Head of caudate nucleus (tissue), 42 donors: ENCODE measurements around the gene CDCP2.

ENCODE experiments used
- DNase-seq, 42 donors: peaks; one replicate each; pipeline versions ENCODE4 v3.0.0 to v3.0.0-alpha.2; 2020 to 2021; ENCODE audit warnings: mixed read lengths in 7 of 42
- intact Hi-C: fragments of 100-400 bp; cut with DNase I; formaldehyde crosslinking; loops from one replicate; pipeline ENCODE4 v1.15.0; 2022

The CDCP2 gene

DNA sequence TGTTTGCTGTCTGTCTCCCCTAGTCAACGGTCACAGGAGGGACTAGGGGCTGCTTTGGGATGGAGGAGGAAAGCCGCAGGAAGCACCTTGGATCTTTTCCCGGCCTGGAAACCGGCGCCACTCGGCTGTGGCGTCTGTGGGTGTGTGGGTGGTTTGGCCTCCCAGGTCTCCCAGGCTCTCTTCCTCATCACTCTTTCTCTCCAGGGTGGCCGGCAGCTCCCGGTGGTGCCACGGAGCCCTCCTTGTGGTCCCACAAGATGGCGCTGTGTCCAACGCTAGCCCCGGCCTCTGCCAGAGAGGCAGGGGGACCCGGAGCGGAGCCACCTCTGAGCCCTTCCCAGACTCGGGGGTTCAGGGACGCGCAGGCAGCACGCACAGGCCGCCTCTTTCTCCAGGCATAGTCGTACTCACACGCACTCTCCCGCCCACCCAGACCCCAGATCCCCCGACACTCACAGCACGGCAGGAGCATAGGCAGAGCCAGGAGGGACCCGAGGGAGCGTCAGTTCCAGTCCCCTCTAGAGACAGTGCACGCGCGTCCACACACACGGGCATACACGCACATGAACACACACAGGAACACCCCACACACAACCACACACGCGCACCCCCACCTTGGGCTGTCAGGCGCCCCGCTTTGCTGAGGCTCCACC is 31.2 kb downstream of the CDCP2 start:
- intact Hi-C loops = loop anchor here (5.0 kb wide), 1 partner anchor 371 kb away; no protein-coding TSS in a partner anchor
- peak; percentile 67 to 93 (median 85) for DNase-seq

DNA sequence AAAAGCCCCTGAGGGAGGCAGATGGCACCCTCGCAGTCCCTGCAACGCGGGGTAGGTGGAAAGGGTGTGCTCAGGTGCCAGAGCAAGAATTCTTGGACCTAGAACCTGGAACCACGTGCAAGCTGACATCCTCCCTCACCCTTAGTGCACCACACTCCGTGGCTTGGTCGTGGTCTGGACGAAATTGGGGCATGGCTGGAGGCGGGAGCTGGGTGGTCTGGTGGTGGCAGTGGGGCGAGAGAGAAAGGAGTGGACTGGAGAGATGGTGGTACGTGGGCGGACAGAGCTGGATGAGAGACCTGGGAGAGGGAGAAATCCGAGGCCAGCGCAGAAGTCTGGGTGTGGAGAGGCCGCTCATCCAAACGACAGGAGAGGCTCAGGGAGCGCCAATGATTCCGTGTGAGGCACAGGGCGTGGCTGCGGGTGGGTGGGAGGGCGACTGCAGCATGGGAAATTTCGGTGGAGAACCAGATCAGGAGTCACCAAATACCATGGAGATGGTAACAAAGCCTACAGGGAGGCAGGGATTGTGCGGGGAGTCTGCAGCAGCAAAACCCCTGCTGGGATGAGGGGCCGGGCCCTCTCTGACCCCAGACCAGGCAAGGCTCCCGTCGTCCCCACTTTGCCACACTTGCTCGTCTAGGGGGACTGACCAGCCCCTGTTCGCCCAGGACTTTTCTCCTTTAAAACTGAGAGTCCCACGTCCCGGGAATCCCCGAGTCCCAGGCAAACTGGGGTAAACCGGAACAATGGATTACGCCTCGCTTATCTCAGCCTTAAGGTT is 31.9 kb downstream of the CDCP2 start:
- intact Hi-C loops = loop anchor here (5.0 kb wide), 1 partner anchor 371 kb away; no protein-coding TSS in a partner anchor
- peak in 1 of 42 donors; percentile 10 for DNase-seq

DNA sequence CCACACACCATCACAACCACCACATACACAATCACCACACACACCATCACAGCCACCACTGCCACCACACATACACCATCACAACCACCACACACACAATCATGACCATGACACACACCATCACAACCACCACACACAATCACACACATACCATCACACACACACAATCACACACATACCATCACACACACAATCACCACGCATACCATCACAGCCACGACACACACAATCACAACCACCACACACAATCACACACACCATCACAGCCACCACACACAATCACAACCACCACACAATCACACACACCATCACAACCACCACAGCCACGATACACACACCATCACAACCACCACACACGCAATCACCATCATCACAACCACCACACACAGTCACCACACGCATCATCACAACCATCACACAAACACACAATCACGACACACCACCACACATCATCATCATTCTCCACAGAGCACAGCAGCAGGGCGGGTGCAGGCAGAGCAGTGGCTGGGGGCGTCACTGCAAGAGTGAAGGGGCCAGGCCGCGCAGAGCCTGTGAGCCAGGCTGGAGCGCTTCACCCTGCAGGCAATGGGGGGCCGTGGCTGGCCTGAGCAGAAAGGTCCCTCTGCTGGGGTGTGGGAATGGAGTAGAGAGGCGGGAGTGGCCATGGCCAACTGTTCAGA is 32.6 kb downstream of the CDCP2 start:
- intact Hi-C loops = loop anchor here (5.0 kb wide), 1 partner anchor 372 kb away; no protein-coding TSS in a partner anchor
- DNase-seq = no peak

DNA sequence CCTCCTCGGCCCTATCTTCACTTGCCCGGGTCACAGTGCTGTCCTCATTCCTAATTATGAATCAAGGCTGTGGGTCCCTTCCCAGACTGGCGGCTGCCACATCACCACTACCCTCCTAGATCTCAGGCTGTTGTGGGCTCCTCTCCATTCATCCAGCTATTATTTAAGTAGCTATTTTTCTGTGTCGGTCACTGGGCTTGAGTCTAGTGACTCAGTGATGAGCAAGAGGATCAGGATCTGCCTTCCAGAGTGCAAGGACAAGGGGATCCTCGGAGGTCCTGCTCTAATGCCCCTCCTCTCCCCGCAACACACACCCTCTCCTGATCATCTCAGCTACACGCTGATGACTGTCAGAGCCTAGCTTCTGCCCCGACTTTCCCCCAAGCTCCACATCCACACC is 34.1 kb downstream of the CDCP2 start:
- DNase-seq = no peak
- intact Hi-C loops = no loop called here

DNA sequence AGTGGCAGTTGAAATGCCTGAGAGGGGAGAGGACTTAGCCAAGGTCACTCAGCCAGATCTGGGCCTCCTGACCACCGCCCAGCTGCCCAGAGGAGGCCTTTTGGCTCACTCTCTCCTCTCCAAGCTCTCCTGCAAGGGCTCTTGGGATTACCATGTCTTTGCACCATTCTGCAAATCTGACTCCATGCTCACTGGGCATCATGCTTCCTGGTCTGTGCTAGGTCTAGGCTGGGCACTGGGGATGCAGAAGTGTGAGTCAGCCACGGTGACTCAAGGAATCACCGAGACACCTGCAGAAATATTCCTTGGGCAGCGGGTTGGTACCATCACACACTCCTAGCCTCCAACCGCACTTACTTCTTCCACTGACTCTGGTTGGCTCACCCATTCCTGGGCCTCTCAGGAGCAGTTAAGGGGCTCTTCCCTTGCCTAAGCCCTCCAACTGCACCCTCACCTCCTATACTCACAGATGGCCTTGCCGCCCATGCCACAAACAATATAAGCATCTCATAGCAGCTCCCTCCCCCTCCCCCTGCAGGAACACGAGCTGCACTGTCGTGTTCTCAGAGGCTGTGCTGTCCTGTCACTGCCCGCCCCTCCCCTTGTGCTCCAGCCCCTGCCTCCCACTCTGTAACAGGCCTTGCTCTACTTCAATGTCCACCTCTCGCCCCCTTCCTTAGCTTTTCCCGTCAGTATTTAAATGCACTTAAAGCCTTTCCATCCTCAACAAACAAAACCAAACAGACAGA is 34.8 kb downstream of the CDCP2 start:
- peak in 39 of 42 donors; percentile 15 to 72 (median 50) for DNase-seq
- intact Hi-C loops = no loop called here

DNA sequence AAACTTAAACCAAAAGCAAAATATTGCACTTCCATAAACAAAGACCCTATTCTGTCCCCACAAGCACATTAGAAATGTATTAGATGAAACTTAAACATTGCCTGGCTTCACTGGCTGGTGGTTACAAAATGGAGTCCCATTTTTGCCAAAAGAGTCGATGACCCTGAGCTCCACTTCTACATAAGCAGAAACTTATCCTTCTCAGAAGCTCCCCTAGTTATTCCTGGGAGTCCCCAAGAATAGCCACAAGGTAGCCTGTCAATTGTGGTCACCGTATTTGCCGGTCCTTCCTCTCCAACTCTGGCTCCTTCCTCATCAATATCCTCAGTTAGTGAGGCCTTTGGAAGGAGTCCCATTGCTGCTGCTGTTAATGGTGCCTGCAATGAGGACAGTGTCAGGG is 37.3 kb downstream of the CDCP2 start:
- peak in 1 of 42 donors; percentile 1 for DNase-seq
- intact Hi-C loops = no loop called here

DNA sequence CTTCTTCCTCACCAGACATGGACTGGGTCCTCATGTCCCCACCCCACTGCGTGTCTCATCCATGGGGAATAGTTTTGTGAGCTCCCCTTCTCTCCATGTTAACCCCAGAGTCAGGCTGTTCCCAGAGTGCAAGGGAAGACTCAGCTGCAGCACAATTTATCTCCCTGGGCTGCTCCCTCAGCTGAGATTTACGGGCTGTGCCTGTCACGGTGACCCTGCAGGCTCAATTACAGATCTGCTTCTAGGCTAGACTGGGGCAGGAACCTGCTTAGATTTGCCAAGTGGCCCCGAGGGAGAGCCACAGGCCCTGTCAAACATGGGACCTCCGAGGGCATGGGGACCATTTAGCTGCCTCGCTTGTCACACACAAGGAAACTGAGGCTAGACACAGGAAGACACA is 37.8 kb downstream of the CDCP2 start:
- peak in 1 of 42 donors; percentile 13 for DNase-seq
- intact Hi-C loops = no loop called here

DNA sequence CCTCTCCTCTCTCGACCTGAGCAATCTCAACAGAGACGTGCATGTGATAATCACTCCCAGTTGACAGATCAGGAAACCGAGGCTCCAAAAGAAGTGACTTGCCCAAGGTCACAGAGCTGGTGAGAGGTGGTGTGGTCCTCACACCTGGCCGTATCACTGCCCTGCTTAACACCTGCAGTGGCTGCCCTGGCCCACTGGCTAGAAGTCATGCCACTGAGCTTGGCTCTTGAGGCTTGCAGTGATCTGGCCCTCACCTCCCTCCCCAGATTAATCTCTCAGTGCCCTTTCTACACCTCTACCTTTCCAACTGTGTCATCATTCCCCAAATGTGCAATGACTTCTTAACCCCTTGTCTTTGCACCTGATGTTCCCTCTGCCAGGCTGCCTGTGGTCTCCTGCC is 38.8 kb downstream of the CDCP2 start:
- no peak for DNase-seq
- intact Hi-C loops = no loop called here

DNA sequence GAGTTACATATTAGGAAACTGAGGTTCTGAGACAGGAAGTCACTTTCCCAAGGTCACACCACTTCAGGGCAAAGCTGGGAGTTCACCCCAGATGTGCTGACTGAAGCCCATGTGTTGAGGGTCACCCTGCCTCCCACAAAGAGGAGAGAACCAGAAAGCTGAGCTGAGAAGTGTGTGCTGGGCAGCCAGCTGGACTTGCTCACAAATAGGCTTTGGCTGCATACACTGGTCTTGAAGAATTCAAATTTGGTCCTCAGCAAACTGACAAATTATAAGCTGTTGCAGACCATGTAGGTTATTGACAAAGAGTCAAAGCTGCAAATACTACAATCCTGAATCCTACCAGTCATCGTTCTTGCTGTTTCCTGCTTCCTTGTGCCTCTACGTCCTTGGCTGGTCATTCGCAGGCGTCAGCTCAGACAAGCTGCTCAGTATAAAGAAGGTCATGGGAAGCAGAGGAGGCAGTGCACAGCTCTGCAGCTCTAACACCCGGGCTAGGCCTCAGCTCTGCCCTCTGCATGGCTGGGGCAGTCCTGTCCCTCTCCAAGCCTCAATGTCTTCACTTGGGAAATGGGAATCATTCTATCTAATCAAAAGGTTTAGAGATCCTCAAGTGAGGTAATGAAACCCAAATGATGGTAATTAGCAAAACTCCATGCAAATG is 40.0 kb downstream of the CDCP2 start:
- no peak for DNase-seq
- intact Hi-C loops = no loop called here

DNA sequence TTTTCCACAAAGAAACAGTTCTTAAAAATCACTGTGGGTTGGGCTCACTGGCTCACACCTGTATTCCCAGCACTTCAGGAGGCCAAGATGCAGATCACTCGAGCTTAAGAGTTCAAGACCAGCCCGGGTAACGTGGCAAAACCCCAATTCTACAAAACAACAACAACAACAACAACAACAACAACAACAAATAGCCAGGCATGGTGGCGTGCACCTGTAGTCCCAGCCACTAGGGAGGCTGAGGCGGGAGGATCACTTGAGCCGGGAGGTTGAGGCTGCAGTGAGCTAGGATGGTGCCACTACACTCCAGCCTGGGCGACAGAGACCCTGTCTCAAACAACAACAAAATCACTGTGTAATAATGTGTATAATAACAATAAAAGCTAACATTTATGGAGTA is 40.8 kb downstream of the CDCP2 start:
- intact Hi-C loops = no loop called here
- no peak for DNase-seq

DNA sequence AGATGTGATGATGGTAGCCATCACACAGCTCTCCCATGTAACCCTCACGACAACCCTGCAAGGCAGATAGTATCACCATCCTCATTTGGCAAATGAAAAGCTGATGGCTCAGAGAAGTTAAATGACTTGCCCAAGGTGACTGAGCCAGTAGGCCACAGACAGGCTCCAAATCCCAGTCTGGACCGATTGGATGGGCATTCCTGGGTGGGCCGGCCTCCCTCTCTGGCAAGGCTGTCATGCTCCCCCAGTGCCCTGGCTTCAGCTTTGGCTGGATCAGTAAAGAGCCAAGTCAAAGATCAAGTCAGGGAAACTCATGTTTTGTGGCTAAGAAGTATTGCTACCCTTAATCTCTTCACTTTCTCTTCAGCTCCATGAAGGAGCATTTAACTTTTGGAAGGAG is 41.2 kb downstream of the CDCP2 start:
- DNase-seq = no peak
- intact Hi-C loops = no loop called here

DNA sequence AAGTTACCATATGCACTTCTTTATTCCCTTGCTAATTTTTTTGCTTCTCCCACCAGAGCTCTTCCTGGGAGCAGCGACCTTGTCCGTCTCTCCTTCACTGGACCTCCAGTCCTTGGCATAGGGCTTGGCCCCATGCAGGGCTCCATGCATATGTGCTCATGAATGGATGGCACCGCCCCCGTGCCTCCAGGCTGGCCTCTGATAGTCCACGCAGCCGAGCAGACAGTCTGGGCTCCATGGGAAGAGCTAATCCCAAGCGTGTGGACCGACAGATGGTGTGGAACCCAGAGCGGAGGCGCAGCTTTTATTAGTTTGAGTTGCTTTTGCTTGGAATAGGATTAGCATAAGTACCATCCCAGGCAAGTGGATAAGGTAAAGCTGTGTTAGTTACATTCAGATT is 41.8 kb downstream of the CDCP2 start:
- DNase-seq = no peak
- intact Hi-C loops = no loop called here

DNA sequence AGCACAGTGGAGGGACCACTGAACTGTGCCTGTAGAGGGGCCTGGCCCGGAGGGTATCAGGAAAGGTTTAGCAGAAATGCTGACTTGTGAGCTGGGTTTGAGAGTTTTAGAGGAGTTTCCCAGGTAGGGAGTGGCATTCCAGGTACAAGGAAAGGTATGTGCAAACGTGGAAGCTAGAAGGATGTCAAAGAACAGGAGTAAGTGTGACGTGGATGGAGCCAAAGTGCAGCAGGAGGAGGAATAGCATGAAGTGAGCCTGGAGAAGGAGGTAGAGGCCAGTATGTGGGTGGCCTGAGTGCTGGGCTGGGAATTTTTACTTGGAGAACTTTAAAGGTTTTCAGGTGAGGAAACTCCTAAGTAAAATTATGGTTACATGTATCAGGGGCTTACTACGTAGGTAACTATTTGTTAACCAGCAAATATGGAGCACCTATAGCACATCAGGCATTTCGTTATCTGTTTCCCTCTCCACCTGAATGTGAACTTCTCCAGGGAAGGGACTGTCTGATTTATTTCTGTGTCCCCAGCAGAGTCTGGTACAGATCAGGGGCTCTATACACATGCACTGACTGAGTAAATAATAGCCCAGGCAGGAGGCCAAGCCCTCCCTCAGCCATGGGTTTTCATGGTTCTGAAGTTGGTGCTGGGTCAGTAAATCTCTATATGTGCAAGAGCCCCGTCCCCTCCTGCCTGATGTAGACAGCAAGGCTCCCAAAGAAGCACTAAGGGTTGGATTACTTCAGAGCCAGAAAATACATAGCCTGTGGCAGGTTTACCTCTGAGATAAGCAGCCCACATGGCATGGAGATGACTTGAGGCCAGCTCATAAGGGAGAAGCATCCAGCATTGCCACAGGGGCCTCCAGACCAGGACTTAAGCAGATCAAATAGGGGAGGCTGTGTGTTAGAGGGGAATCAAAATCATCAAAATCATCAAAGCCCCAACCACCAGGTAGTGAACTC is 43.4 kb downstream of the CDCP2 start:
- intact Hi-C loops = no loop called here
- peak in 1 of 42 donors; percentile 4 for DNase-seq

DNA sequence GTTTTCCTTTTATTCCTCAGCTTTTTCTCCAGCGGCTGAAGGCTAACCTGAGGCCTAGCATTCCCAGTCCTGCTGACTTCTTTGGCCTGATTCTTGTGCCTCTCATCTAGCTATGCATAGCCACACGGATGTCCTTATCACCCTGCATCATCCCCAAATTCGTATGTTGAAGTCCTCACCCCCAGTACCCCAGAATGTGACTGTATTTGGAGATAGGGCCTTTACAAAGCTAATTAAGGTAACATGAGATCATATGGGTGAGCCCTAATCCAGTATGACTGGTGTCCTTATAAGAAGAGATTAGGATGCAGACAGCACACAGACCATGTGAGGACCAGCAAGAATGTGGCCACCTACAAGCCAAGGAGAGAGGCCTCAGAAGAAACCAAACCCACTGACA is 44.6 kb downstream of the CDCP2 start:
- intact Hi-C loops = no loop called here
- no peak for DNase-seq

DNA sequence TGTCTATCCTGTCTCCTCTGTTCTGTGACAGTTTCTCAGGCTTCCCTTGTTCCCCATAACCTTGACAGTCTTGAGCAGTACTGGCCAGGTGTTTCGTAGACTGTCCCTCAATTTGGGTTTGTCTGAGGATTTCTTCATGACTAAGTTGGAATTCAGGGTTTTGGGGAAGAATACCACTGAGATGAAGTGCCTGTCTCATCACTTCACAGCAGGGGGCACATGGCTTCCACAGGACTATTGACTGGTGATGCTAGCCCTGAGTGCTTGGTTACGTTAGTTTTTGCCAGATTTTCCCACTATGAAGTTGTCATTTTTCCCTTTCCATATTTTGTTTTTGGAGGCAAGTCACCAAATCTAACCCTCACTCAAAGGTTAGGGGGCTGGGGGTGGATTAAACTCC is 45.7 kb downstream of the CDCP2 start:
- peak in 1 of 42 donors; percentile 20 for DNase-seq
- intact Hi-C loops = no loop called here

DNA sequence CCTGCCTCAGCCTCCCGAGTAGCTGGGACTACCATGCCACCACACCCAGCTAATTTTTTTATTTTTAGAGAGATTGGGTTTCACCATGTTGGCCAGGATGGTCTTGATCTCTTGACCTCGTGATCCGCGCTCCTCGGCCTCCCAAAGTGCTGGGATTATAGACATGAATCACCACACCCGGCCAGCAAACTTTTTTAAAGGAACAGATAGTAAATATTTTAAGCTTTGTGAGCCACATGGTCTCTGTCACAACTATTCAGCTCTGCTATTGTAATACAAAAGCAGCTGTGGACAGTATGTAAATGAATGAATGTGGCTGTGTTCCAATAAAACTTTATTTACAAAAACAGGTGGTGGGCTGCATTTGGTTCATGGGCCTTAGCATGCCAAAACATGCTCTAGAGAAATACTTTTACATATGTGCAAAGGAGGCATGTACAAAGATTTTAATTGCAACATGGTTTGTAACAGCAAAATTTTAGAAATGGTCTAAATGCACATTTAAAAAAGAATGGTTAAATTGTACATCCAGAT is 47.0 kb downstream of the CDCP2 start:
- peak in 1 of 42 donors; percentile 4 for DNase-seq
- intact Hi-C loops = no loop called here

DNA sequence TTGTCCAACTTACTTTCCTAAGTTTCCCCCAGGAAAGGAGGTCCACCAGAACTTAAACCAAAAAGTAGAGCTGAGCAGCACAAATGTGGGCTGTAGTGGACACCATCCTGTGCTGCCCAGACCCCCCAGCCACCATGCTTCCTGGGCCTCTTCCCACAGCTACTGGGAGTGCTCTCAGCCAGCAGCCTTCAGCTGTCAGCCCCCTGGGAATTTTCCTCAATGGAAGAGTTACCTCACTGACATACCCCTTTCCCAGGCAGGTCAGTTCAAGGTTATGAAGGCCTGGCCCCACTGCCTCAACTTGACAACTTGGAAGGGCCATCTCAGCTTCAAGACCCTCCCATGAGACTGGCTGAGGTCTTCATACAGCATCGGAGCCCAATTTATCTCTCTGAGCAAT is 47.7 kb downstream of the CDCP2 start:
- DNase-seq = peak in 1 of 42 donors; percentile 6
- intact Hi-C loops = no loop called here
